HEK293 (cell line): ENCODE data around the gene AFF1.

ENCODE experiments used
- CTCF ChIA-PET: fragments of 350-600 bp; formaldehyde crosslinking; extraction: SDS; loops from one replicate; lab custom pipeline; 2021; ENCODE audit warnings: antibody characterized with exemption; lab: Yijun Ruan, JAX
- POLR2A ChIA-PET: fragments of 300-600 bp; formaldehyde crosslinking; extraction: SDS; loops from one replicate; lab custom pipeline; 2020; ENCODE audit warnings: antibody characterized with exemption, inconsistent platforms; lab: Yijun Ruan, JAX
- H3K27ac ChIP-seq: fragments of 200-500 bp; sonication (Bioruptor generic); 2 replicates; pipeline ENCODE4 v1.5.1; 2014; ENCODE audit warnings: low read depth, low read length, control low read depth, inconsistent platforms; ENCODE audit errors: extremely low read depth
- H3K36me3 ChIP-seq, 2 experiments: fragments of 200-500 bp in 1 of 2; sonication (Bioruptor generic) in 1 of 2; 1 replicate in 1 of 2; 2 replicates in 1 of 2; pipeline ENCODE4 v1.5.1; 2014 to 2017; ENCODE audit warnings: inconsistent platforms in 2 of 2, low read length in 2 of 2; ENCODE audit not compliant: control insufficient read depth in 2 of 2, insufficient read depth in 1 of 2
- H3K4me1 ChIP-seq: fragments of 200-500 bp; sonication (Bioruptor generic); 2 replicates; pipeline ENCODE4 v1.5.1; 2014; ENCODE audit warnings: mild to moderate bottlenecking, low read length, inconsistent platforms; ENCODE audit not compliant: control insufficient read depth, insufficient read depth
- H3K4me3 ChIP-seq: 2 replicates; pipeline ENCODE4 v1.5.1; 2011; ENCODE audit warnings: low read depth, mild to moderate bottlenecking, control low read depth, low read length, moderate library complexity
- H3K9me3 ChIP-seq: fragments of 200-500 bp; sonication (Bioruptor generic); 2 replicates; pipeline ENCODE4 v1.5.1; 2014; ENCODE audit warnings: low read depth, low read length, inconsistent platforms; ENCODE audit not compliant: control insufficient read depth, insufficient read depth
- BCL11A ChIP-seq: fragments of 450-650 bp; formaldehyde crosslinking; IDR thresholded peaks from 2 replicates; pipeline ENCODE4 v1.5.1; 2016; ENCODE audit warnings: low read depth, missing biosample characterization, missing genetic modification characterization
- BCL6B ChIP-seq: fragments of 450-650 bp; formaldehyde crosslinking; IDR thresholded peaks from 2 replicates; pipeline ENCODE4 v1.5.1; 2017; ENCODE audit warnings: missing biosample characterization, missing genetic modification characterization
- FEZF1 ChIP-seq: fragments of 450-650 bp; formaldehyde crosslinking; IDR thresholded peaks from 2 replicates; pipeline ENCODE4 v1.5.1; 2016; ENCODE audit warnings: missing biosample characterization, missing genetic modification characterization
- GFI1B ChIP-seq: fragments of 450-650 bp; formaldehyde crosslinking; IDR thresholded peaks from 2 replicates; pipeline ENCODE4 v1.5.1; 2016; ENCODE audit warnings: missing biosample characterization, missing genetic modification characterization
- INSM2 ChIP-seq: fragments of 450-650 bp; formaldehyde crosslinking; IDR thresholded peaks from 2 replicates; pipeline ENCODE4 v1.5.1; 2016; ENCODE audit warnings: missing biosample characterization, missing genetic modification characterization
- KLF9 ChIP-seq: fragments of 450-650 bp; formaldehyde crosslinking; IDR thresholded peaks from 2 replicates; pipeline ENCODE4 v1.5.1; 2016; ENCODE audit warnings: missing biosample characterization, missing genetic modification characterization, low read depth
- SP7 ChIP-seq: fragments of 450-650 bp; formaldehyde crosslinking; IDR thresholded peaks from 2 replicates; pipeline ENCODE4 v1.5.1; 2016; ENCODE audit warnings: missing biosample characterization, missing genetic modification characterization
- TRIM28 ChIP-seq: IDR thresholded peaks from 2 replicates; pipeline ENCODE4 v1.6.1; 2011; ENCODE audit warnings: low read length, control low read depth, borderline replicate concordance
- YY1 ChIP-seq: fragments of 450-650 bp; formaldehyde crosslinking; IDR thresholded peaks from 2 replicates; pipeline ENCODE4 v1.5.1; 2018; ENCODE audit warnings: missing biosample characterization, missing genetic modification characterization
- ZBTB49 ChIP-seq: fragments of 450-650 bp; formaldehyde crosslinking; IDR thresholded peaks from 2 replicates; pipeline ENCODE4 v1.5.1; 2016; ENCODE audit warnings: missing biosample characterization, missing genetic modification characterization, low read depth
- ZBTB6 ChIP-seq: fragments of 450-650 bp; formaldehyde crosslinking; IDR thresholded peaks from 2 replicates; pipeline ENCODE4 v1.5.1; 2017; ENCODE audit warnings: missing biosample characterization, missing genetic modification characterization
- ZNF169 ChIP-seq: fragments of 450-650 bp; formaldehyde crosslinking; IDR thresholded peaks from 2 replicates; pipeline ENCODE4 v1.5.1; 2016; ENCODE audit warnings: missing biosample characterization, missing genetic modification characterization
- ZNF174 ChIP-seq: fragments of 450-650 bp; formaldehyde crosslinking; IDR thresholded peaks from 2 replicates; pipeline ENCODE4 v1.5.0; 2017; ENCODE audit warnings: missing biosample characterization, mild to moderate bottlenecking, missing genetic modification characterization
- ZNF2 ChIP-seq: fragments of 450-650 bp; formaldehyde crosslinking; IDR thresholded peaks from 2 replicates; pipeline ENCODE4 v1.5.1; 2016; ENCODE audit warnings: missing biosample characterization, missing genetic modification characterization
- ZNF26 ChIP-seq: fragments of 450-650 bp; formaldehyde crosslinking; IDR thresholded peaks from 2 replicates; pipeline ENCODE4 v1.5.1; 2016; ENCODE audit warnings: missing biosample characterization, missing genetic modification characterization
- ZNF341 ChIP-seq: fragments of 450-650 bp; formaldehyde crosslinking; IDR thresholded peaks from 2 replicates; pipeline ENCODE4; 2016; ENCODE audit warnings: low read depth, missing biosample characterization, missing genetic modification characterization
- ZNF366 ChIP-seq: fragments of 450-650 bp; formaldehyde crosslinking; conservative IDR thresholded peaks from 2 replicates; pipeline ENCODE4 v1.5.1; 2016; ENCODE audit warnings: missing biosample characterization, missing genetic modification characterization
- ZNF37A ChIP-seq: fragments of 450-650 bp; IDR thresholded peaks from 2 replicates; pipeline ENCODE4 v1.5.1; 2018; ENCODE audit warnings: missing biosample characterization, missing genetic modification characterization
- ZNF391 ChIP-seq: fragments of 450-650 bp; formaldehyde crosslinking; IDR thresholded peaks from 2 replicates; pipeline ENCODE4 v1.5.1; 2016; ENCODE audit warnings: low read depth, missing biosample characterization, missing genetic modification characterization, borderline replicate concordance
- ZNF629 ChIP-seq: fragments of 450-650 bp; formaldehyde crosslinking; IDR thresholded peaks from 2 replicates; pipeline ENCODE4 v1.5.1; 2017; ENCODE audit warnings: missing biosample characterization, missing genetic modification characterization
- ZNF645 ChIP-seq: fragments of 450-650 bp; formaldehyde crosslinking; IDR thresholded peaks from 2 replicates; pipeline ENCODE4; 2016; ENCODE audit warnings: missing biosample characterization, missing genetic modification characterization
- ZNF837 ChIP-seq: fragments of 450-650 bp; formaldehyde crosslinking; IDR thresholded peaks from 2 replicates; pipeline ENCODE4 v1.5.1; 2016; ENCODE audit warnings: missing biosample characterization, missing genetic modification characterization

AFF1 gene

GRCh38 chr4:87056881-87057280, 122.1 kb downstream of the AFF1 start (continued):
- TF ChIP-seq ZNF26: no peak
- TF ChIP-seq ZNF391: no peak
- TF ChIP-seq ZNF366 (tag by site-specific recombination): no peak
- no peak for TF ChIP-seq ZBTB6

- Histone ChIP-seq H3K4me3 (no peak overlapping the region), H3K4me1 (peaks cover 8% of the 10 kb centered on the region; the same call in 1 of the 2 replicates), H3K27ac (no peak overlapping the region), H3K36me3 (no peaks in the 10 kb centered on the region), H3K9me3 (no peaks in the 10 kb centered on the region)
- no peak for TF ChIP-seq ZBTB49
- CTCF ChIA-PET: no interaction called here
- POLR2A ChIA-PET: interaction anchor here (0.6 kb wide), 1 partner anchor 113 kb away, joined by 9 read pairs; no protein-coding TSS in a partner anchor
Measured at GRCh38 chr4:87057835-87058355, 123.1 kb downstream of the AFF1 start.

- Histone ChIP-seq H3K4me1 (peaks cover 8% of the 10 kb centered on the region; the same call in 1 of the 2 replicates), H3K9me3 (no peaks in the 10 kb centered on the region), H3K27ac (no peak overlapping the region), H3K4me3 (no peak overlapping the region), H3K36me3 (no peaks in the 10 kb centered on the region)
- POLR2A ChIA-PET: interaction anchor here (0.6 kb wide), 1 partner anchor 113 kb away, joined by 9 read pairs; no protein-coding TSS in a partner anchor
- CTCF ChIA-PET: interaction anchor here (0.6 kb wide), 1 partner anchor 47 kb away, joined by 3 read pairs; no protein-coding TSS in a partner anchor
- TF ChIP-seq ZNF341 (tag by site-specific recombination) (peak; percentile 46; the same call in 1 of the 2 replicates), GFI1B (tag by site-specific recombination) (no peak), ZNF169 (no peak), ZNF2 (tag by site-specific recombination) (peak; percentile 75; the same call in 1 of the 2 replicates), KLF9 (tag by site-specific recombination) (no peak), ZNF645 (no peak), ZNF837 (tag by site-specific recombination) (no peak), ZNF629 (tag by site-specific recombination) (0 out of 2 replicates have a peak, but pooled peaks have one; percentile 33), ZNF174 (tag by site-specific recombination) (no peak), INSM2 (tag by site-specific recombination) (no peak), BCL6B (tag by site-specific recombination) (peak; percentile 83), YY1 (tag by site-specific recombination) (no peak), TRIM28 (peak; percentile 30; the same call in 1 of the 2 replicates), FEZF1 (tag by site-specific recombination) (no peak), SP7 (tag by site-specific recombination) (peak; percentile 89), ZNF37A (tag by site-specific recombination) (no peak), BCL11A (no peak)
Measured at GRCh38 chr4:87058356-87059073, 123.7 kb downstream of the AFF1 start.
